H9 (cell line): ENCODE results near the gene EPB41L2. TPM values are rescaled to one million over a fixed set of nuclear protein-coding genes. Genes with fewer than 3 reads are reported as not detected.

Source experiments
- DNase-seq: peaks from one replicate; pipeline ENCODE4 v3.0.0-alpha.2; 2017
- H2AFZ ChIP-seq: one replicate; pipeline ENCODE4 v1.6.1; 2013; ENCODE audit warnings: mild to moderate bottlenecking, low read length, control low read depth, moderate library complexity
- H2AK5ac ChIP-seq: 2 replicates; pipeline ENCODE4 v1.6.1; 2013; ENCODE audit warnings: low read length, control low read depth, mixed read lengths; ENCODE audit not compliant: insufficient read length
- H2BK120ac ChIP-seq: one replicate; pipeline ENCODE4 v1.6.1; 2013; ENCODE audit warnings: low read depth, mild to moderate bottlenecking, low read length, control low read depth, inconsistent platforms; ENCODE audit not compliant: poor library complexity, severe bottlenecking
- H2BK12ac ChIP-seq: 2 replicates; pipeline ENCODE4 v1.6.1; 2013; ENCODE audit warnings: low read length, control low read depth, mixed read lengths, low read depth; ENCODE audit not compliant: insufficient read length
- H2BK15ac ChIP-seq: 2 replicates; pipeline ENCODE4 v1.6.1; 2013; ENCODE audit warnings: low read depth, low read length, control low read depth
- H2BK20ac ChIP-seq: one replicate; pipeline ENCODE4 v1.6.1; 2013; ENCODE audit warnings: low read depth, mild to moderate bottlenecking, low read length, control low read depth, inconsistent platforms; ENCODE audit not compliant: poor library complexity, severe bottlenecking
- H2BK5ac ChIP-seq: 2 replicates; pipeline ENCODE4 v1.6.1; 2013; ENCODE audit warnings: low read length, control low read depth, mixed read lengths; ENCODE audit not compliant: insufficient read length
- H3K14ac ChIP-seq: 2 replicates; pipeline ENCODE4 v1.6.1; 2013; ENCODE audit warnings: low read length, control low read depth; ENCODE audit not compliant: insufficient read depth
- H3K18ac ChIP-seq: 2 replicates; pipeline ENCODE4 v1.6.1; 2013; ENCODE audit warnings: low read depth, mild to moderate bottlenecking, mixed read lengths, low read length, control low read depth; ENCODE audit not compliant: insufficient read length
- H3K23ac ChIP-seq: 2 replicates; pipeline ENCODE4 v1.6.1; 2013; ENCODE audit warnings: low read length, control low read depth, mixed read lengths, low read depth; ENCODE audit not compliant: insufficient read length
- H3K23me2 ChIP-seq: 2 replicates; pipeline ENCODE4 v1.6.1; 2013; ENCODE audit warnings: low read depth, mild to moderate bottlenecking, mixed read lengths, low read length, control low read depth; ENCODE audit not compliant: insufficient read length, poor library complexity, severe bottlenecking
- H3K27ac ChIP-seq: 2 replicates; pipeline ENCODE4 v1.5.1; 2013; ENCODE audit warnings: low read length, control low read depth, mixed read lengths, low read depth; ENCODE audit not compliant: insufficient read length
- H3K27me3 ChIP-seq: 2 replicates; pipeline ENCODE4 v1.6.1; 2013; ENCODE audit warnings: low read length, control low read depth, inconsistent platforms; ENCODE audit not compliant: insufficient read depth
- H3K4ac ChIP-seq: 2 replicates; pipeline ENCODE4 v1.6.1; 2013; ENCODE audit warnings: low read depth, mild to moderate bottlenecking, control low read depth, inconsistent platforms, low read length, moderate library complexity
- H3K4me1 ChIP-seq: 2 replicates; pipeline ENCODE4 v1.6.1; 2013; ENCODE audit warnings: low read length, control low read depth, inconsistent platforms; ENCODE audit not compliant: insufficient read depth
- H3K4me2 ChIP-seq: 2 replicates; pipeline ENCODE4 v1.6.1; 2013; ENCODE audit warnings: low read length, control low read depth, mixed read lengths; ENCODE audit not compliant: insufficient read length, insufficient read depth
- H3K56ac ChIP-seq: 2 replicates; pipeline ENCODE4 v1.6.1; 2013; ENCODE audit warnings: low read depth, mild to moderate bottlenecking, mixed read lengths, low read length, control low read depth; ENCODE audit not compliant: insufficient read length
- H3K79me1 ChIP-seq: 2 replicates; pipeline ENCODE4 v1.6.1; 2013; ENCODE audit warnings: low read depth, mild to moderate bottlenecking, moderate library complexity, low read length, control low read depth, inconsistent platforms; ENCODE audit not compliant: insufficient read depth, poor library complexity, severe bottlenecking
- H3K79me2 ChIP-seq: 2 replicates; pipeline ENCODE4 v1.6.1; 2013; ENCODE audit warnings: low read length, control low read depth, inconsistent platforms; ENCODE audit not compliant: insufficient read depth
- H3K9ac ChIP-seq: 2 replicates; pipeline ENCODE4 v1.6.1; 2013; ENCODE audit warnings: low read length, control low read depth, mixed read lengths; ENCODE audit not compliant: insufficient read length; ENCODE audit errors: extremely low read depth
- H3K9me3 ChIP-seq: one replicate; pipeline ENCODE4 v1.6.1; 2013; ENCODE audit warnings: low read depth, low read length, inconsistent platforms; ENCODE audit not compliant: control insufficient read depth
- H3T11ph ChIP-seq: one replicate; pipeline ENCODE4 v1.6.1; 2013; ENCODE audit warnings: mild to moderate bottlenecking, low read length, control low read depth, inconsistent platforms
- H4K20me1 ChIP-seq: one replicate; pipeline ENCODE4 v1.6.1; 2013; ENCODE audit not compliant: control insufficient read depth, insufficient read length, insufficient read depth
- H4K5ac ChIP-seq: 2 replicates; pipeline ENCODE4 v1.6.1; 2013; ENCODE audit warnings: low read depth, mild to moderate bottlenecking, mixed read lengths, low read length, control low read depth; ENCODE audit not compliant: insufficient read length
- H4K8ac ChIP-seq: replicated peaks from 2 replicates; pipeline ENCODE4 v1.6.1; 2013; ENCODE audit warnings: low read length, control low read depth, mixed read lengths, low read depth; ENCODE audit not compliant: insufficient read length
- H4K91ac ChIP-seq: 2 replicates; pipeline ENCODE4 v1.6.1; 2013; ENCODE audit warnings: low read depth, mild to moderate bottlenecking, moderate library complexity, mixed read lengths, low read length, control low read depth; ENCODE audit not compliant: insufficient read length
- H3K27ac Mint-ChIP-seq, 3 experiments: 2 replicates in 2 of 3; 3 replicates in 1 of 3; pipeline ENCODE4 v1.8.0; 2020 to 2021; ENCODE audit warnings: mixed read lengths in 3 of 3, mild to moderate bottlenecking in 1 of 3, moderate library complexity in 1 of 3
- H3K27me3 Mint-ChIP-seq: 2 replicates; pipeline ENCODE4 v1.8.0; 2021; ENCODE audit warnings: low read depth, mild to moderate bottlenecking, moderate library complexity, mixed read lengths
- H3K36me3 Mint-ChIP-seq, 3 experiments: 2 replicates in 2 of 3; 3 replicates in 1 of 3; pipeline ENCODE4 v1.8.0; 2020 to 2021; ENCODE audit warnings: low read depth in 3 of 3, mixed read lengths in 3 of 3; ENCODE audit not compliant: insufficient read depth in 1 of 3
- H3K4me1 Mint-ChIP-seq, 2 experiments: 2 replicates each; pipeline ENCODE4 v1.8.0; 2020; ENCODE audit warnings: mixed read lengths in 2 of 2
- H3K4me3 Mint-ChIP-seq, 2 experiments: 2 replicates in 1 of 2; 3 replicates in 1 of 2; pipeline ENCODE4 v1.8.0; 2020 to 2021; ENCODE audit warnings: mild to moderate bottlenecking in 2 of 2, mixed read lengths in 2 of 2, moderate library complexity in 1 of 2
- H3K9me3 Mint-ChIP-seq, 2 experiments: 2 replicates in 1 of 2; 3 replicates in 1 of 2; pipeline ENCODE4 v1.8.0; 2020; ENCODE audit warnings: mild to moderate bottlenecking in 2 of 2, mixed read lengths in 2 of 2, moderate library complexity in 1 of 2
- WGBS: extraction: QIAGEN DNeasy Blood & Tissue Kit; methylation state at CpG from one replicate; pipeline ENCODE4 v1.1.7; 2013; ENCODE audit warnings: missing lambda C conversion rate, low lambda C conversion rate, mixed read lengths; ENCODE audit not compliant: insufficient read length; ENCODE audit errors: extremely low coverage; 5-methylcytosine and 5-hydroxymethylcytosine counted together
- total RNA-seq: library from RNA; stranded (reverse); gene quantifications from 2 replicates; pipeline ENCODE4 v1.2.1, GENCODE V29; 2021
- TF ChIP-seq, protein P1 (sequence below): fragments of 200-600 bp; sonication (generic); conservative IDR thresholded peaks from 3 replicates; pipeline ENCODE4 v1.8.0; 2021; ENCODE audit warnings: antibody characterized with exemption, mild to moderate bottlenecking

Gene EPB41L2
- total RNA-seq, 1 experiment from 2014 or later = 90.2 TPM

DNA sequence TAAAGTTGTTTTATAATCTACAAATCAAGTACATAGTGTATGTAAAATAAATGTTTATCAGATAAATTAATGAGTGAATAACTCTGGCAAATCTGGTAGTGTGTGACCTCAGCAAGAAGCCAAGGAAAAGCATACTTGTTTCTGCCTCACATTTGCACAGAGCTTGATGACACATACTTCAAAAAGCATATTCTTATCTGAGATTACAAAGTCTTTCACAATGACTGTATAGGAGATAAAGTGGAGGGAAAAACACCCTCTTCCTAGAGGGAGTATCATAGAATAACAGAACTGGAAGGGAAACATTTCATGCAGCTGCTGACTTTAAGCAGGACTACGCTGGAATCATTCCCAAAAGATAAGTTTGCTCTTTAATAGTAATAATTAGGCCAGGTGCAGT, 44.1 kb upstream of the EPB41L2 start:
- no peak overlapping the region for H2BK120ac ChIP-seq
- no peaks in the 10 kb centered on the region for H3K4me1 Mint-ChIP-seq

More for the DNA sequence above, 44.1 kb upstream of the EPB41L2 start:
- Histone ChIP-seq H3K4me2 (no peak overlapping the region), H3K18ac (no peak overlapping the region), H2BK5ac (no peak overlapping the region), H3K23ac (no peak overlapping the region), H2AFZ (no peak overlapping the region), H3K23me2 (no peaks in the 10 kb centered on the region), H3K14ac (no peak overlapping the region), H4K91ac (no peak overlapping the region), H3K56ac (no peak overlapping the region), H2BK15ac (no peak overlapping the region), H3K9me3 (no peaks in the 10 kb centered on the region), H3K79me1 (no peaks in the 10 kb centered on the region), H3T11ph (no peak overlapping the region), H3K4ac (no peak overlapping the region), H3K9ac (no peak overlapping the region), H2BK20ac (no peak overlapping the region), H2AK5ac (no peak overlapping the region), H3K27ac (no peak overlapping the region), H4K8ac (no peak overlapping the region), H3K4me1 (no peaks in the 10 kb centered on the region), H3K27me3 (no peaks in the 10 kb centered on the region), H4K5ac (no peak overlapping the region), H2BK12ac (no peak overlapping the region), H4K20me1 (no peaks in the 10 kb centered on the region), H3K79me2 (no peaks in the 10 kb centered on the region)
- no CpG with 5 or more reads among the region's 1 CpG for WGBS
- no peaks in the 10 kb centered on the region; the same call in 1 of the 2 replicates for H3K27me3 Mint-ChIP-seq
- H3K27ac Mint-ChIP-seq = no peak overlapping the region
- no peak for DNase-seq
- H3K4me3 Mint-ChIP-seq = no peak overlapping the region
- no peaks in the 10 kb centered on the region for H3K9me3 Mint-ChIP-seq
- H3K36me3 Mint-ChIP-seq = no peaks in the 10 kb centered on the region
- TF ChIP-seq, protein P1, sequence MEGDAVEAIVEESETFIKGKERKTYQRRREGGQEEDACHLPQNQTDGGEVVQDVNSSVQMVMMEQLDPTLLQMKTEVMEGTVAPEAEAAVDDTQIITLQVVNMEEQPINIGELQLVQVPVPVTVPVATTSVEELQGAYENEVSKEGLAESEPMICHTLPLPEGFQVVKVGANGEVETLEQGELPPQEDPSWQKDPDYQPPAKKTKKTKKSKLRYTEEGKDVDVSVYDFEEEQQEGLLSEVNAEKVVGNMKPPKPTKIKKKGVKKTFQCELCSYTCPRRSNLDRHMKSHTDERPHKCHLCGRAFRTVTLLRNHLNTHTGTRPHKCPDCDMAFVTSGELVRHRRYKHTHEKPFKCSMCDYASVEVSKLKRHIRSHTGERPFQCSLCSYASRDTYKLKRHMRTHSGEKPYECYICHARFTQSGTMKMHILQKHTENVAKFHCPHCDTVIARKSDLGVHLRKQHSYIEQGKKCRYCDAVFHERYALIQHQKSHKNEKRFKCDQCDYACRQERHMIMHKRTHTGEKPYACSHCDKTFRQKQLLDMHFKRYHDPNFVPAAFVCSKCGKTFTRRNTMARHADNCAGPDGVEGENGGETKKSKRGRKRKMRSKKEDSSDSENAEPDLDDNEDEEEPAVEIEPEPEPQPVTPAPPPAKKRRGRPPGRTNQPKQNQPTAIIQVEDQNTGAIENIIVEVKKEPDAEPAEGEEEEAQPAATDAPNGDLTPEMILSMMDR = no peak
